Hepatocyte (in vitro differentiated cells): Measurements from ENCODE around the gene C6orf89. TPM values are rescaled to one million over a fixed set of nuclear protein-coding genes. Genes with fewer than 3 reads are reported as not detected.

Experiments used
- DNase-seq: peaks from one replicate; pipeline ENCODE4 v3.0.0-alpha.2; 2016; ENCODE audit warnings: low spot score
- H2AFZ ChIP-seq: fragments of 200-600 bp; sonication (generic); 2 replicates; pipeline ENCODE4 v1.6.0; 2016; ENCODE audit warnings: antibody characterized with exemption, mild to moderate bottlenecking
- H3K27ac ChIP-seq: fragments of 200-600 bp; sonication (generic); 2 replicates; pipeline ENCODE4 v1.5.1; 2016; ENCODE audit warnings: mild to moderate bottlenecking
- H3K27me3 ChIP-seq: fragments of 200-600 bp; sonication (generic); 2 replicates; pipeline ENCODE4 v1.6.1; 2016
- H3K36me3 ChIP-seq: fragments of 200-600 bp; sonication (generic); replicated peaks from 2 replicates; pipeline ENCODE4 v1.5.1; 2016; ENCODE audit warnings: low read depth; ENCODE audit not compliant: insufficient read depth
- H3K4me1 ChIP-seq: fragments of 200-600 bp; sonication (generic); 2 replicates; pipeline ENCODE4 v1.5.1; 2016; ENCODE audit warnings: mild to moderate bottlenecking, moderate library complexity; ENCODE audit not compliant: insufficient read depth
- H3K4me2 ChIP-seq: fragments of 200-600 bp; sonication (generic); 2 replicates; pipeline ENCODE4 v1.6.0; 2016
- H3K4me3 ChIP-seq: fragments of 200-600 bp; sonication (generic); 2 replicates; pipeline ENCODE4 v1.5.1; 2016; ENCODE audit warnings: mild to moderate bottlenecking
- H3K79me2 ChIP-seq: fragments of 200-600 bp; sonication (generic); 2 replicates; pipeline ENCODE4 v1.6.0; 2017; ENCODE audit warnings: mild to moderate bottlenecking
- H3K9me2 ChIP-seq: fragments of 200-600 bp; sonication (generic); replicated peaks from 2 replicates; pipeline ENCODE4 v1.6.0; 2017; ENCODE audit warnings: mild to moderate bottlenecking; ENCODE audit not compliant: insufficient read depth
- H3K9me3 ChIP-seq: fragments of 200-600 bp; sonication (generic); 2 replicates; pipeline ENCODE4 v1.5.1; 2016; ENCODE audit warnings: low read depth, mild to moderate bottlenecking
- H4K20me1 ChIP-seq: fragments of 200-600 bp; sonication (generic); 2 replicates; pipeline ENCODE4 v1.6.0; 2016; ENCODE audit warnings: mild to moderate bottlenecking; ENCODE audit not compliant: insufficient read depth, poor library complexity, severe bottlenecking
- EZH2 ChIP-seq: fragments of 200-600 bp; sonication (generic); IDR thresholded peaks from 2 replicates; pipeline ENCODE4 v1.6.1; 2016; ENCODE audit warnings: antibody characterized with exemption, mild to moderate bottlenecking, borderline replicate concordance
- EZH2phosphoT487 ChIP-seq: fragments of 200-600 bp; sonication (generic); IDR thresholded peaks from one replicate; pipeline ENCODE4 v1.6.1; 2018; ENCODE audit warnings: antibody characterized with exemption, mild to moderate bottlenecking, low read depth, moderate library complexity; ENCODE audit not compliant: unreplicated experiment, severe bottlenecking
- WGBS: methylation state at CpG from one replicate; pipeline ENCODE4 v1.1.6; 2016; ENCODE audit warnings: low lambda C conversion rate; ENCODE audit errors: missing lambda C conversion rate; 5-methylcytosine and 5-hydroxymethylcytosine counted together
- polyA plus RNA-seq: library from polyadenylated mRNA; unstranded; fragments of >200 nt; fragmentation: Nextera tagmentation; extraction: Ambion mirVana; gene quantifications from 2 replicates; pipeline ENCODE4 v1.2.1, GENCODE V29; 2016
- total RNA-seq: library from RNA; depleted of rRNA; stranded (reverse); fragments of >200 nt; gene quantifications from 2 replicates; pipeline ENCODE4 v1.2.3, GENCODE V29; 2014
- TF ChIP-seq, protein P1 (sequence below): fragments of 200-600 bp; sonication (generic); IDR thresholded peaks from 2 replicates; pipeline ENCODE4 v1.5.1; 2016; ENCODE audit warnings: antibody characterized with exemption, mild to moderate bottlenecking; ENCODE audit not compliant: poor library complexity

The C6orf89 gene
- total and polyA plus RNA-seq, 2 experiments from 2014 or later: 39.6 to 45.2 TPM

DNA sequence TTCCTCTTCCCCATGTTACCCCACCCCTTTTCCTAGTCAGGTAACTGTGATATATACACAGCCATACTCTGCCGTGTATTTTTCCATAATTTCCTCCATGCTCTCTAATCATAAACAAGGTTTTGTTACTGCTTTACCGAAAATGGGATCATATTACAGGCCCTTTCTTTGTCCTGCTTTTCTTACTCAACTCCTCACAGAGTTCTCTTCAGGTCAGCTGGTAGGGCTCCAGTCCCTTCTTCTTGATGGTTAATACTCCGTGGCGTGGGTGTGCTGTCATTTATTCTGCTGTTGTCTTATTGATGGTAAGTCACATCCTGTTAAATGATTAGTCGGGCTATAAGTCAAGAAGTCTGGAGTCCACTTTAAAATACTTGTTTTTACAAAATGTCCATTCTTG, 43.9 kb downstream of the C6orf89 start:
- H3K4me1 ChIP-seq: peaks cover 42% of the 10 kb centered on the region
- no peak overlapping the region for H2AFZ ChIP-seq
- H4K20me1 ChIP-seq: no peaks in the 10 kb centered on the region
- H3K27ac ChIP-seq: peak overlapping the region; percentile 6
- no peaks in the 10 kb centered on the region for H3K9me2 ChIP-seq
- H3K9me3 ChIP-seq: no peaks in the 10 kb centered on the region
- no peaks in the 10 kb centered on the region for H3K27me3 ChIP-seq
- H3K4me3 ChIP-seq: no peak overlapping the region
- 67% methylated on average over 5 of the region's 5 CpGs for WGBS
- no peaks in the 10 kb centered on the region for H3K36me3 ChIP-seq
- H3K4me2 ChIP-seq: no peak overlapping the region
- TF ChIP-seq EZH2: no peak
- TF ChIP-seq EZH2phosphoT487: no peak
- TF ChIP-seq, protein P1, sequence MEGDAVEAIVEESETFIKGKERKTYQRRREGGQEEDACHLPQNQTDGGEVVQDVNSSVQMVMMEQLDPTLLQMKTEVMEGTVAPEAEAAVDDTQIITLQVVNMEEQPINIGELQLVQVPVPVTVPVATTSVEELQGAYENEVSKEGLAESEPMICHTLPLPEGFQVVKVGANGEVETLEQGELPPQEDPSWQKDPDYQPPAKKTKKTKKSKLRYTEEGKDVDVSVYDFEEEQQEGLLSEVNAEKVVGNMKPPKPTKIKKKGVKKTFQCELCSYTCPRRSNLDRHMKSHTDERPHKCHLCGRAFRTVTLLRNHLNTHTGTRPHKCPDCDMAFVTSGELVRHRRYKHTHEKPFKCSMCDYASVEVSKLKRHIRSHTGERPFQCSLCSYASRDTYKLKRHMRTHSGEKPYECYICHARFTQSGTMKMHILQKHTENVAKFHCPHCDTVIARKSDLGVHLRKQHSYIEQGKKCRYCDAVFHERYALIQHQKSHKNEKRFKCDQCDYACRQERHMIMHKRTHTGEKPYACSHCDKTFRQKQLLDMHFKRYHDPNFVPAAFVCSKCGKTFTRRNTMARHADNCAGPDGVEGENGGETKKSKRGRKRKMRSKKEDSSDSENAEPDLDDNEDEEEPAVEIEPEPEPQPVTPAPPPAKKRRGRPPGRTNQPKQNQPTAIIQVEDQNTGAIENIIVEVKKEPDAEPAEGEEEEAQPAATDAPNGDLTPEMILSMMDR: no peak
- no peaks in the 10 kb centered on the region for H3K79me2 ChIP-seq
- DNase-seq: no peak

DNA sequence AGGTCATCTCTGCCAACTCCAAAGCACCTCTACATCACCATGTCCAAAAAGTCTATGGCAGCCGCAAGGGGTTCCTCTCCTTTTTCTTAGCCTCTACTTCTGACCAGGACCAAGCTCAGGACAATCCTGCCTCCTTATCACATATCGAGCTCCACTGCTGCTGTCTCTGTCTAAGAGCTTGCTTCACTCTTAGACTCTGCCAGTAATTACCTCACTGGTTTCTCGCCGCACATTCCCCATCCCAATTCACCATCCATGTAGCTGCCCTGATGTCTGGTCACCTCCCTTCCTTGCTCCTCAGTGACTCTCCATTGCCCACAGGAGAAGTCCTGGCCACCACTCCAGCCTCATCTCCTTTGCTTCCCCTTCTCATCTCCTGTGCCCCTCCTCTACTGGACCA, 44.7 kb downstream of the C6orf89 start:
- Histone ChIP-seq H3K9me2 (no peaks in the 10 kb centered on the region), H4K20me1 (no peaks in the 10 kb centered on the region), H3K4me1 (peaks cover 33% of the 10 kb centered on the region), H3K79me2 (no peaks in the 10 kb centered on the region), H3K36me3 (no peaks in the 10 kb centered on the region), H3K9me3 (no peaks in the 10 kb centered on the region), H3K27ac (no peak overlapping the region), H3K4me2 (no peak overlapping the region), H2AFZ (no peak overlapping the region), H3K4me3 (no peak overlapping the region), H3K27me3 (no peaks in the 10 kb centered on the region)
- no peak for DNase-seq
- WGBS: 93% methylated on average over 4 of the region's 4 CpGs
- TF ChIP-seq EZH2phosphoT487 (no peak), EZH2 (no peak)
- TF ChIP-seq, protein P1: no peak

DNA sequence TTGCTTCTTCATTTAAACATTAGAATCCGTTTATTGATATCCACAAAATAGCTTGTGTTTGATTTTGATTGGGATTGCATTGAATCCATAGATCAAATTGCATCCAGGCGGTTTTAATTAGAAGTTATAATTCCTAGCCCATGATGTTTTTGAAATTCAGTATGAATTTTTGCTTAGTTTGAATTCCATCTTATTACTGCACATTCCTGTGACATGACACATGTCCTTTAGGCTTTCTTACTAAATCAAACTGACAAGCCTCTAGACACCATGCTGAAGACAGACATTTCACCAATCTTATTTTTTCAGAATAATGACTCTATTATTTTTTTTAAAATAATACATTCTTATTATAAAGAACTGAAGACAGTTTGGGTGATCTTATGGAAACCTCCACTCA, 47.4 kb downstream of the C6orf89 start:
- Histone ChIP-seq H3K27me3 (no peaks in the 10 kb centered on the region), H3K4me2 (no peak overlapping the region), H3K9me3 (no peaks in the 10 kb centered on the region), H2AFZ (no peak overlapping the region), H3K4me1 (peaks cover 15% of the 10 kb centered on the region), H3K9me2 (no peaks in the 10 kb centered on the region), H3K4me3 (no peak overlapping the region), H3K27ac (no peak overlapping the region), H3K79me2 (no peaks in the 10 kb centered on the region), H3K36me3 (no peaks in the 10 kb centered on the region), H4K20me1 (no peaks in the 10 kb centered on the region)
- no peak for DNase-seq
- 96% methylated on average over 2 of the region's 2 CpGs for WGBS
- TF ChIP-seq EZH2 (no peak), EZH2phosphoT487 (no peak)
- TF ChIP-seq, protein P1: no peak

DNA sequence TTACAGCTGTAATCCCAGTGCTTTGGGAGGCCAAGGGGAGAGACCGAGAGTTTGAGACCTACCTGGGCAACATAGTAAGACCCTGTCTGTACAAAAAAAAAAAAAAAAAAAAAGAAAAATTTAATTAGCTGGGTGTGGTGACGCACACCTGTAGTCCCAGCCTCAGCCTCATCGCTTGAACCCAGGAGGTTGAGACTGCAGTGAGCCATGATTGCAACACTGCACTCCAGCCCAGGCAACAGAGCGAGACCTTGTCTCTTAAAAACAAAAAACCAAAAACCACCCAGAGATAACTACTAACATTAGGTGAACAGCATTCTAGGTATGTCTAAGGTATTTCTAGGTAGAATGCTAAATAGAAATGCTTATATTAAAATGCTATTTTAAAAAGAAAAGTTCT, 47.8 kb downstream of the C6orf89 start:
- Histone ChIP-seq H3K4me1 (peaks cover 13% of the 10 kb centered on the region), H3K27me3 (no peaks in the 10 kb centered on the region), H4K20me1 (no peaks in the 10 kb centered on the region), H3K9me2 (no peaks in the 10 kb centered on the region), H3K79me2 (no peaks in the 10 kb centered on the region), H3K4me3 (no peak overlapping the region), H2AFZ (no peak overlapping the region), H3K36me3 (no peaks in the 10 kb centered on the region), H3K27ac (no peak overlapping the region), H3K9me3 (no peaks in the 10 kb centered on the region), H3K4me2 (no peak overlapping the region)
- TF ChIP-seq EZH2 (no peak), EZH2phosphoT487 (no peak)
- TF ChIP-seq, protein P1: no peak
- 97% methylated on average over 4 of the region's 4 CpGs for WGBS
- no peak for DNase-seq
